Activated gamma-delta T cell (primary cell): ENCODE data around the gene FBXW12.

Experiments
- DNase-seq: peaks from one replicate; lab custom pipeline; 2025; lab: John Stamatoyannopoulos, UW

Gene FBXW12

GRCh38 chr3:48407542-48408099 is 35.6 kb downstream of the FBXW12 start:
- no peak for DNase-seq

- DNase-seq, result no peak
These were observed 36.8 kb downstream of the FBXW12 start for GRCh38 chr3:48408823-48409281.

- no peak for DNase-seq
These were observed 37.5 kb downstream of the FBXW12 start for GRCh38 chr3:48409291-48410201.

GRCh38 chr3:48410205-48411040 is 38.4 kb downstream of the FBXW12 start:
- DNase-seq, result no peak

GRCh38 chr3:48411041-48411588 is 39.1 kb downstream of the FBXW12 start:
- no peak for DNase-seq

- no peak for DNase-seq
These were observed 39.8 kb downstream of the FBXW12 start for GRCh38 chr3:48411606-48412374.

- DNase-seq, result no peak
These were observed 40.5 kb downstream of the FBXW12 start for GRCh38 chr3:48412375-48413001.

- no peak for DNase-seq
These were observed 41.1 kb downstream of the FBXW12 start for GRCh38 chr3:48413086-48413485.

- no peak for DNase-seq
These were observed 41.6 kb downstream of the FBXW12 start for GRCh38 chr3:48413611-48414010.

- DNase-seq, result no peak
These were observed 42.6 kb downstream of the FBXW12 start for GRCh38 chr3:48414376-48415250.

GRCh38 chr3:48415251-48415953 is 43.4 kb downstream of the FBXW12 start:
- DNase-seq, result no peak

GRCh38 chr3:48416091-48416505 is 44.1 kb downstream of the FBXW12 start:
- DNase-seq, result no peak

GRCh38 chr3:48416546-48416945 is 44.5 kb downstream of the FBXW12 start:
- no peak for DNase-seq

- no peak for DNase-seq
These were observed 45.6 kb downstream of the FBXW12 start for GRCh38 chr3:48417529-48418108.

GRCh38 chr3:48418140-48418539 is 46.1 kb downstream of the FBXW12 start:
- no peak for DNase-seq

- no peak for DNase-seq
These were observed 46.6 kb downstream of the FBXW12 start for GRCh38 chr3:48418651-48419050.

- DNase-seq, result no peak
These were observed 47.1 kb downstream of the FBXW12 start for GRCh38 chr3:48419149-48419548.

GRCh38 chr3:48419597-48419996 is 47.6 kb downstream of the FBXW12 start:
- no peak for DNase-seq

GRCh38 chr3:48420561-48420960 is 48.5 kb downstream of the FBXW12 start:
- no peak for DNase-seq
